Parathyroid adenoma (tissue), 2 donors: Measurements from ENCODE around the gene GEN1.

Experiments used
- H2AFZ ChIP-seq: fragments of 300-600 bp; sonication (generic); one replicate; pipeline ENCODE4 v1.7.0; 2017; ENCODE audit warnings: antibody characterized with exemption, mild to moderate bottlenecking
- H3K27ac ChIP-seq: fragments of 300-600 bp; sonication (generic); one replicate; pipeline ENCODE4 v1.7.0; 2017
- H3K27me3 ChIP-seq: fragments of 300-600 bp; sonication (generic); one replicate; pipeline ENCODE4 v1.7.0; 2017; ENCODE audit warnings: low read length; ENCODE audit not compliant: control insufficient read depth, insufficient read depth
- H3K36me3 ChIP-seq: fragments of 300-600 bp; sonication (generic); one replicate; pipeline ENCODE4 v1.7.0; 2017; ENCODE audit warnings: low read length; ENCODE audit not compliant: control insufficient read depth, insufficient read depth
- H3K4me1 ChIP-seq: fragments of 300-600 bp; sonication (generic); one replicate; pipeline ENCODE4 v1.7.0; 2017; ENCODE audit warnings: control low read depth
- H3K4me2 ChIP-seq: fragments of 300-600 bp; sonication (generic); one replicate; pipeline ENCODE4 v1.7.0; 2017; ENCODE audit warnings: low read length
- H3K4me3 ChIP-seq: fragments of 300-600 bp; sonication (generic); one replicate; pipeline ENCODE4 v1.7.0; 2017; ENCODE audit warnings: low read depth, low read length
- H3K79me2 ChIP-seq: fragments of 300-600 bp; sonication (generic); one replicate; pipeline ENCODE4 v1.7.0; 2017; ENCODE audit warnings: control low read depth
- H3K9ac ChIP-seq: fragments of 300-600 bp; sonication (generic); one replicate; pipeline ENCODE4 v1.7.0; 2017; ENCODE audit warnings: mild to moderate bottlenecking
- H3K9me3 ChIP-seq: fragments of 300-600 bp; sonication (generic); one replicate; pipeline ENCODE4 v1.7.0; 2017; ENCODE audit warnings: low read length; ENCODE audit not compliant: control insufficient read depth
- CTCF ChIP-seq: fragments of 300-600 bp; sonication (generic); IDR thresholded peaks from one replicate; pipeline ENCODE4 v1.7.0; 2017; ENCODE audit warnings: antibody characterized with exemption, mild to moderate bottlenecking
- donor health status: primary hyperparathyroidism.

GEN1 gene

GRCh38 chr2:17815468-17816184 lies 61.7 kb downstream of the GEN1 start:
- Histone ChIP-seq H3K27me3 (no peaks in the 10 kb centered on the region), H2AFZ (no peak overlapping the region), H3K9me3 (no peaks in the 10 kb centered on the region), H3K4me1 (no peaks in the 10 kb centered on the region), H3K27ac (no peak overlapping the region), H3K4me3 (no peak overlapping the region), H3K79me2 (no peaks in the 10 kb centered on the region), H3K9ac (no peak overlapping the region), H3K4me2 (no peak overlapping the region), H3K36me3 (no peaks in the 10 kb centered on the region)
- TF ChIP-seq CTCF: no peak

GRCh38 chr2:17816396-17817245 lies 62.7 kb downstream of the GEN1 start, which contains the start of gene MSGN1:
Gene MSGN1, plus strand, starts transcription at chr2:17816460. Its CDS starts 59 bp downstream, at chr2:17816519.
- Histone ChIP-seq H3K4me3 (no peak within 1 kb of the TSS), H3K27ac (no peak within 1 kb of the TSS), H3K4me1 (peaks cover 4% of the 10 kb centered on the region), H3K79me2 (no peaks in the 10 kb centered on the region), H3K27me3 (no peaks in the 10 kb centered on the region), H3K9ac (no peak within 1 kb of the TSS), H3K4me2 (no peak within 1 kb of the TSS), H3K36me3 (no peaks in the 10 kb centered on the region), H2AFZ (no peak within 1 kb of the TSS), H3K9me3 (no peaks in the 10 kb centered on the region)
- no peak for TF ChIP-seq CTCF

GRCh38 chr2:17818235-17818815 lies 64.4 kb downstream of the GEN1 start:
- no peaks in the 10 kb centered on the region for H3K36me3 ChIP-seq
- no peak for TF ChIP-seq CTCF
- no peak overlapping the region for H3K9ac ChIP-seq
- no peak overlapping the region for H3K27ac ChIP-seq
- H2AFZ ChIP-seq: no peak overlapping the region
- no peaks in the 10 kb centered on the region for H3K27me3 ChIP-seq
- peaks cover 10% of the 10 kb centered on the region for H3K4me1 ChIP-seq
- H3K9me3 ChIP-seq: no peaks in the 10 kb centered on the region
- H3K4me2 ChIP-seq: no peak overlapping the region
- no peak overlapping the region for H3K4me3 ChIP-seq
- H3K79me2 ChIP-seq: no peaks in the 10 kb centered on the region

GRCh38 chr2:17821080-17821479 lies 67.1 kb downstream of the GEN1 start:
- no peak overlapping the region for H3K4me2 ChIP-seq
- no peak overlapping the region for H3K27ac ChIP-seq
- TF ChIP-seq CTCF: no peak
- no peaks in the 10 kb centered on the region for H3K36me3 ChIP-seq
- H3K9ac ChIP-seq: no peak overlapping the region
- no peak overlapping the region for H3K4me3 ChIP-seq
- H2AFZ ChIP-seq: no peak overlapping the region
- H3K4me1 ChIP-seq: peaks cover 10% of the 10 kb centered on the region
- no peaks in the 10 kb centered on the region for H3K27me3 ChIP-seq
- H3K79me2 ChIP-seq: no peaks in the 10 kb centered on the region
- H3K9me3 ChIP-seq: no peaks in the 10 kb centered on the region
